Measurements from ENCODE around the gene MYOZ2.
A peak's percentile ranks its signal among the peaks of the same experiment; 100 is the strongest.

MYOZ2 gene

DNA sequence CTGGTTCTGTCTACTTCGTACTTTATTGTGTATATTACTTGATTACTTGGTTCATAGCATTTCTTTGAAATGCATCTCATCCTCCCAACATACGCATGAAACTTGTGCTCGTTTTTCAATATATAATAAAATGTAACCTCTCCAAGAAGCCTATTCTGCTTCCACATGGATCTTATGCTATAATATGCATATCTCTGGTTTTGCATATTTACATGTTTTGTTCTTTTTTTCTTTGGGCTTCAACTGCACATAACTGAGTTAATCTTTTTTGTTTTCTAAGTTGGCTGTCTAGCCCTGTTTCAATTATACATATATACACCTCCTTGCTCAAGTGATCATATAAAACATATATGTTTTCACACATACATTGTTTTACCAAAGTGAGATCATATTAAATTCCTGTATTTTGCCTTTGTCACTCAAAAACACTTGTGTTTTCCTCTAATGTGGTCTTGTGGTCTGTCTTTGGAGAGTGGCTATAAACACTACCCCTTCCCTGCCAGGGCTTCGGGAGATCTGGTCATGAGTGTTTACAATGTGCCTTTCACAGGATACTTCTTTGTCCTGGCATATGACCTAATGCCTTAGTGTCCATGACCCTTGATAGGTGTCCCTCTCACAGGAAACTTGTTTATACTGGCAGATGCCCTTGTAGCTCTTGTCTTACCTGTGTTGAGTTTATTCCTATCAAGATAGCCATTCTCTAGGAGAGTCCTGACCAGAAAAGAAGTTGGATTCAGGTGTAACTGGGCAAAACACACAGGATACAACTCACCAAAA is 94.5 kb downstream of the MYOZ2 start:
- no peak for TF ChIP-seq POLR2A (IDR thresholded peaks at IDR 0.05; ENCODE audit: low read depth, low read length)
- no peak for TF ChIP-seq POLR2AphosphoS5 (IDR thresholded peaks at IDR 0.05; ENCODE audit: low read depth, low read length)
- no peak for TF ChIP-seq TAF1 (IDR thresholded peaks at IDR 0.05; ENCODE audit: borderline replicate concordance, low read depth, low read length)
- no peak for FAIRE-seq
- no peak for DNase-seq (ENCODE audit: insufficient read length)

DNA sequence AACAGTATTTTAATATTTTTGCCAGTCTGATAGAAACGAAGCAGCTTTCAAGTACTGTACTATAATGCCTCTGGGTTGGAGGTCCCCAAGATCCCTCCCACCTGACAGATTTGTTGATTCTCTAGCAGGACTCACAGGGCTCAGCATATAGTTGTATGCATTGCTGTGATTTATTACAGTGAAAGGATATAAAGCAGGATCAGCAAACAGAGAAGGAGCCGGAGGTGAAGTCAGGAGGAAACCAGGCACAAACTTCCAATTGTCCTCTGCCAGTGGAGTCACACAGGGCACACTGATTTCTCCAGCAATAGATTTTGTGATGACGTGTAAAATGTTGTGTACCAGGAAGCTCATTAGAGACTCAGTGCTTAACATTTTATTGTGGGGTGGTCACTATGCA is 95.9 kb downstream of the MYOZ2 start:
- DNase-seq (ENCODE audit: insufficient read length) (no peak), FAIRE-seq (no peak)
- TF ChIP-seq POLR2A (IDR thresholded peaks at IDR 0.05; ENCODE audit: low read depth, low read length) (no peak), TAF1 (IDR thresholded peaks at IDR 0.05; ENCODE audit: borderline replicate concordance, low read depth, low read length) (no peak), POLR2AphosphoS5 (IDR thresholded peaks at IDR 0.05; ENCODE audit: low read depth, low read length) (no peak)

GRCh38 chr4:119232286-119232685 is 96.7 kb downstream of the MYOZ2 start:
- TF ChIP-seq POLR2AphosphoS5 (IDR thresholded peaks at IDR 0.05; ENCODE audit: low read depth, low read length) (no peak), TAF1 (IDR thresholded peaks at IDR 0.05; ENCODE audit: borderline replicate concordance, low read depth, low read length) (no peak), POLR2A (IDR thresholded peaks at IDR 0.05; ENCODE audit: low read depth, low read length) (no peak)
- FAIRE-seq = no peak
- DNase-seq (ENCODE audit: insufficient read length) = no peak

DNA sequence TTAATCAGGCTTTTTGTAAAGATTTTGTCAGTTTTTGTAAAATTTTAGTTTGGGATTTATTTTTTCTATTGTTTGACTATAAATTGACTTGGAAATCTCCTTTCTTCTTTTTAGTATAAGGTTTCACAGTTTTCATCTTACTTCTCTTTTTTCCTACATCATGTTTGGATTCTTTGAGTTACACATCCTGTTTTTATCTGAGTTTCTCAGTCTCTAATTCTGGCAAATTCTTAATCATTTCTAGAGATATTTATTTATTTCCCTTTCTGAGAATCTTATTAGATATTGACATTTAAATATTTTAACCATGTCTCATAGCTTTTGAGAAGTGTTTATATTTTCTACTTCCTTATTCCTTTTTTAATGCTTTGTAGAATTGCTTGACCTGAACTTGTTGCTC is 97.6 kb downstream of the MYOZ2 start:
- TF ChIP-seq TAF1 (IDR thresholded peaks at IDR 0.05; ENCODE audit: borderline replicate concordance, low read depth, low read length) = no peak
- TF ChIP-seq POLR2AphosphoS5 (IDR thresholded peaks at IDR 0.05; ENCODE audit: low read depth, low read length) = no peak
- TF ChIP-seq POLR2A (IDR thresholded peaks at IDR 0.05; ENCODE audit: low read depth, low read length) = no peak
- DNase-seq (ENCODE audit: insufficient read length) (no peak), FAIRE-seq (no peak)

DNA sequence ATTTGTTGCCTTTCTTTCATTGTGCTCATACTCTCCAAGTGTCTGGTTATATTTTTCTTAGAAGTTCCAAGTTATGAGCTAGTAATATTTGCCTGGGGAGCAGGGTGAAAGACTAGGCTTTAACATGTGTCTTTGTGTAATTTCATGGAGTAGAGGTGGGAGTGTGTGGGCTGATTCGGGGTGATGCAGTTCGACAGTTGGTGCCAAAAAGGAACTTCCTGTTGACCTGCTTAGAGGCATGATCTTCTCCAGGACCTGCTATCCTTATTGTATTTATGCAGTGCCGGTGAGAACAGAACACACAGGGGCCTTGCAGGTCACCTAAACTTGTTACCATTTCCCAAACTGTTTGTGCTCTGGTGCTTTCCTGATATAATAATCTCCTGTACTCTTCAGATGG is 98.1 kb downstream of the MYOZ2 start:
- FAIRE-seq (peak; percentile 33), DNase-seq (ENCODE audit: insufficient read length) (no peak)
- no peak for TF ChIP-seq POLR2A (IDR thresholded peaks at IDR 0.05; ENCODE audit: low read depth, low read length)
- TF ChIP-seq TAF1 (IDR thresholded peaks at IDR 0.05; ENCODE audit: borderline replicate concordance, low read depth, low read length) = no peak
- TF ChIP-seq POLR2AphosphoS5 (IDR thresholded peaks at IDR 0.05; ENCODE audit: low read depth, low read length) = no peak

GRCh38 chr4:119237201-119237600 is 101.6 kb downstream of the MYOZ2 start:
- no peak for TF ChIP-seq POLR2A (IDR thresholded peaks at IDR 0.05; ENCODE audit: low read depth, low read length)
- no peak for TF ChIP-seq POLR2AphosphoS5 (IDR thresholded peaks at IDR 0.05; ENCODE audit: low read depth, low read length)
- no peak for TF ChIP-seq TAF1 (IDR thresholded peaks at IDR 0.05; ENCODE audit: borderline replicate concordance, low read depth, low read length)
- DNase-seq (ENCODE audit: insufficient read length) = no peak
- FAIRE-seq = no peak

Data from GM12892 (cell line).